Measurements from ENCODE around the gene RIT2.

DNA sequence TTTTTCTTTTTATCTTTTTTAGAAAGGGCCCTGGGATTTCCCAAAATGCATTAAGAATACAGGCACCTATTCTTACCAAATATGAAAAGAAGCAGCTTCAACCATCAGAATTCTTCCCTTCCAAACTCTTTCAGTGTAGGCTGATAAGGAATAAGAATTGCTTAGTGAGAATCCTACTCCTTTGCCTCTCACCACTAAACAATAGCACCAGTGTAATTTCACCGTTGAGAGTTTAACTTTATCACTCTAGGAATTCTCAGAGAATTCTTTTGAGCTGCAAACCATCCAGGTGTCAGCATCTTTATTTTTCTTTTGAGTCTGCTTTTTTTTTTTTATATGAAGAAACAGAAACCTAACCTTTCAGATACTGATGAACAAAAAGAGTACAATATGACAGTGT lies 194.9 kb downstream of the RIT2 start:
- TF ChIP-seq, protein P1, sequence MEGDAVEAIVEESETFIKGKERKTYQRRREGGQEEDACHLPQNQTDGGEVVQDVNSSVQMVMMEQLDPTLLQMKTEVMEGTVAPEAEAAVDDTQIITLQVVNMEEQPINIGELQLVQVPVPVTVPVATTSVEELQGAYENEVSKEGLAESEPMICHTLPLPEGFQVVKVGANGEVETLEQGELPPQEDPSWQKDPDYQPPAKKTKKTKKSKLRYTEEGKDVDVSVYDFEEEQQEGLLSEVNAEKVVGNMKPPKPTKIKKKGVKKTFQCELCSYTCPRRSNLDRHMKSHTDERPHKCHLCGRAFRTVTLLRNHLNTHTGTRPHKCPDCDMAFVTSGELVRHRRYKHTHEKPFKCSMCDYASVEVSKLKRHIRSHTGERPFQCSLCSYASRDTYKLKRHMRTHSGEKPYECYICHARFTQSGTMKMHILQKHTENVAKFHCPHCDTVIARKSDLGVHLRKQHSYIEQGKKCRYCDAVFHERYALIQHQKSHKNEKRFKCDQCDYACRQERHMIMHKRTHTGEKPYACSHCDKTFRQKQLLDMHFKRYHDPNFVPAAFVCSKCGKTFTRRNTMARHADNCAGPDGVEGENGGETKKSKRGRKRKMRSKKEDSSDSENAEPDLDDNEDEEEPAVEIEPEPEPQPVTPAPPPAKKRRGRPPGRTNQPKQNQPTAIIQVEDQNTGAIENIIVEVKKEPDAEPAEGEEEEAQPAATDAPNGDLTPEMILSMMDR (IDR thresholded peaks at IDR 0.05; ENCODE audit: poor library complexity, severe bottlenecking) = no peak
- TF ChIP-seq, protein P2, sequence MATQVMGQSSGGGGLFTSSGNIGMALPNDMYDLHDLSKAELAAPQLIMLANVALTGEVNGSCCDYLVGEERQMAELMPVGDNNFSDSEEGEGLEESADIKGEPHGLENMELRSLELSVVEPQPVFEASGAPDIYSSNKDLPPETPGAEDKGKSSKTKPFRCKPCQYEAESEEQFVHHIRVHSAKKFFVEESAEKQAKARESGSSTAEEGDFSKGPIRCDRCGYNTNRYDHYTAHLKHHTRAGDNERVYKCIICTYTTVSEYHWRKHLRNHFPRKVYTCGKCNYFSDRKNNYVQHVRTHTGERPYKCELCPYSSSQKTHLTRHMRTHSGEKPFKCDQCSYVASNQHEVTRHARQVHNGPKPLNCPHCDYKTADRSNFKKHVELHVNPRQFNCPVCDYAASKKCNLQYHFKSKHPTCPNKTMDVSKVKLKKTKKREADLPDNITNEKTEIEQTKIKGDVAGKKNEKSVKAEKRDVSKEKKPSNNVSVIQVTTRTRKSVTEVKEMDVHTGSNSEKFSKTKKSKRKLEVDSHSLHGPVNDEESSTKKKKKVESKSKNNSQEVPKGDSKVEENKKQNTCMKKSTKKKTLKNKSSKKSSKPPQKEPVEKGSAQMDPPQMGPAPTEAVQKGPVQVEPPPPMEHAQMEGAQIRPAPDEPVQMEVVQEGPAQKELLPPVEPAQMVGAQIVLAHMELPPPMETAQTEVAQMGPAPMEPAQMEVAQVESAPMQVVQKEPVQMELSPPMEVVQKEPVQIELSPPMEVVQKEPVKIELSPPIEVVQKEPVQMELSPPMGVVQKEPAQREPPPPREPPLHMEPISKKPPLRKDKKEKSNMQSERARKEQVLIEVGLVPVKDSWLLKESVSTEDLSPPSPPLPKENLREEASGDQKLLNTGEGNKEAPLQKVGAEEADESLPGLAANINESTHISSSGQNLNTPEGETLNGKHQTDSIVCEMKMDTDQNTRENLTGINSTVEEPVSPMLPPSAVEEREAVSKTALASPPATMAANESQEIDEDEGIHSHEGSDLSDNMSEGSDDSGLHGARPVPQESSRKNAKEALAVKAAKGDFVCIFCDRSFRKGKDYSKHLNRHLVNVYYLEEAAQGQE (IDR thresholded peaks at IDR 0.05; ENCODE audit: borderline replicate concordance) = no peak
- no peak for TF ChIP-seq POLR2AphosphoS5 (IDR thresholded peaks at IDR 0.05)
- TF ChIP-seq RAD21 (conservative IDR thresholded peaks at IDR 0.05) = no peak
- no peak for TF ChIP-seq EP300 (conservative IDR thresholded peaks at IDR 0.05; ENCODE audit: poor library complexity, severe bottlenecking)
- no peak for TF ChIP-seq EZH2 (IDR thresholded peaks at IDR 0.05; ENCODE audit: borderline replicate concordance, insufficient read depth, low read length, poor library complexity, severe bottlenecking)
- no peak for TF ChIP-seq SMC3 (conservative IDR thresholded peaks at IDR 0.05; ENCODE audit: poor library complexity)
